Measurements from ENCODE around the gene ERBB3.

- TF ChIP-seq CTCF (IDR thresholded peaks at IDR 0.05; ENCODE audit: insufficient read depth, low read length, poor library complexity, severe bottlenecking) (no peak), EZH2phosphoT487 (conservative IDR thresholded peaks at IDR 0.05; ENCODE audit: low read length) (no peak)
Observed at GRCh38 chr12:56118688-56119357, 38.9 kb downstream of the ERBB3 start.

All from SU-DHL-6 (cell line).